ENCODE results near the gene ADPRHL1.

The ADPRHL1 gene

DNA sequence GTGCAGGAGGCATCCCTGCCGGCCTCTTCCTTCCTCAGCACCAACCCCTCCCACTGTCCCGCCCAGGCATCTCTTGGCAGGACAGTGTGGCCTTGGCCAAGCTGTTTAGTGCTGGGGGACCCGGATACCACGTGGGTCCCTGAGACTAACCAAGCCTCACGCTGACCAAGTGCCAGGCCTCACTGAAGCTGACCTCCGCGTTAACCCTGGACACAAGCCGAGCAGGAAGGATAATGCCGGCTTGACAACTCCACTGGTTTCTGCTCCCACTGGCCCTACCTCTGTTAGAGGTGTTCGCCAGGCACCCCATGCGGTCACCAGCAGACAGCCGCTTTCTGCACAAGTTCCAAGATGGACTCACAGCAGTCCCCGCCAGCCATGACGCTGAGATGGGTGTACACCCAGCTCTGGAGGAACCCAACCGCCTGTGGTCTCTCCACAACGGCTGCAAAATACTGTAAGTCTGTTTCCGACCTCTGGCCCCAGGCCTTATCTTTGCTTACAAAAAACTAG lies 101.7 kb downstream of the ADPRHL1 start:
- DNase-seq (ENCODE audit: low read depth in 1 of 2, low spot score in 1 of 2) = no peak

DNA sequence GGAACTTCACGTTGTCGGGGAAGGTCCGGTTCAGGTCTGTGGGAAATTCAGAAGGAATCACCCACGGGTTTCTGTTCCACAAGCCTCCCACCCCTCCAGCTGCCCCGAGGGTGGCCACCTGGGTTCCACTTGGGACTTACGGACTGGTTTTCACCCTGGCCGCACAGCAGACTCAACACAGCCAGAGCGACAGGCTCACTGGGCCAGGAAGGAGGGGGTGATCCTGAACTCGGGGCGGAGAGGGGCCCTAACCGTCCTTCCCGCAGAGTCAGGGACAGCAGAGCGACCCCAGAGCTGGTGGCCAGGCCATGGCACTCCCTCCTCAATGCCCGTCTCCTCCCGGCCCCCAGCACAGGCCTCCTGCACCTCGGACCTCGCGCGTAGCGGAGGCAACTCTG lies 102.4 kb downstream of the ADPRHL1 start:
- DNase-seq (ENCODE audit: low read depth in 1 of 2, low spot score in 1 of 2) = no peak

DNA sequence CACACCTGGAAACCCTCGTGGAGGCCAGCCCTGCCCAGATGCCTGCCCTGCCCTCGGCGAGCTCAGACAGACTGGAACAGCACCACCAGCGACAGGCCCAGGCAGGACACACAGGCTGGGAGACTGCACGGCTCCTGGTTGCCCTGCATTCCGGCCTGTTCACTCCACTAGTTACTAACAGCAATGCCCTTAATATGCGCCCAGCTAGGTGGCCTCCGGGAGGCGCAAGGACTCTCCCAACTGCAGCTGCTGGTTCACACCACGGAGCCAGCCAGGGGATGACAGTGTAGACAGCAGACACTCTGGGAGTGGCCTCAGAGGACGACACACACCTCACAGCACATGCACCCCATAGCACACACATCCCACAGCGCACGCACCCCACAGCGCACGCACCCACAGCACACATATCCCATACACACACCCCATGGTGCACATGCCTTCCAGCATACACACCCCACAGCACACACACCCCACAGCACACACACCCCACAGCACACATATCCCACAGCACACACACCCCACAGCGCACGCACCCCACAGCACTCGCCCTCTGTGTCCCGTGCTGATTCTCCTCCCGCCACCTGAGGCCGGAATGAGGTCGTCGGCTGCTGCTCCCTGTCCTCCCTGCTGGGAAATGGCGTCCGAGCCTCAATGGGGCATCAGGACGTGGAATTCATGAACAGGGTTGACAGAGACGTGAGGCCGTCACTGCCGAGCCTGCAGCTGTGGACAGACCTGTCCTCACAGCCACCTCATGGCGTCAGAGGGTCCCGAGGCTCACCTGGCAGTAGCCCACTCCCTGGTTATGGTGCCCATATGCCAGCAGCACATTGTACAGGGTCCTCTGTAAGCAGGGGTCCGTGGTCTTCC lies 103.0 kb downstream of the ADPRHL1 start:
- DNase-seq (ENCODE audit: low read depth in 1 of 2, low spot score in 1 of 2) = no peak
